ENCODE measurements around the gene PSMD7. TPM values are rescaled to one million over a fixed set of nuclear protein-coding genes. Genes with fewer than 3 reads are reported as not detected.

PSMD7 gene
- total RNA-seq, 1 experiment from 2014 or later = 161 TPM

Other genes with a start within 250 kb of the PSMD7 start
- gene NPIPB15, start 79.5 kb downstream of the PSMD7 start, total RNA-seq (2014; rRNA removed; shearing (Covaris generic)) = not detected in 2 replicates
- 0.02 and 2.0 TPM in 2 replicates for gene CLEC18B, start 124.7 kb downstream of the PSMD7 start, total RNA-seq (2014; rRNA removed; shearing (Covaris generic))

Data from H4 (cell line).